Brain microvascular endothelial cell (primary cell): ENCODE data around the gene EN2.

Experiments used
- DNase-seq: peaks from one replicate; pipeline ENCODE4 v3.0.0-alpha.2; 2020
- H3K27ac ChIP-seq: fragments of 250-450 bp; sonication (Bioruptor Pico); 2 replicates; pipeline ENCODE4 v1.5.1; 2020; ENCODE audit warnings: mild to moderate bottlenecking, moderate library complexity
- H3K27me3 ChIP-seq: fragments of 250-450 bp; sonication (Bioruptor Pico); replicated peaks from 2 replicates; pipeline ENCODE4 v1.5.1; 2020; ENCODE audit warnings: mild to moderate bottlenecking
- H3K36me3 ChIP-seq: fragments of 250-450 bp; sonication (Bioruptor Pico); replicated peaks from 2 replicates; pipeline ENCODE4 v1.5.1; 2020; ENCODE audit warnings: mild to moderate bottlenecking
- H3K4me3 ChIP-seq: 2 replicates; pipeline ENCODE4 v1.5.1; 2011; ENCODE audit warnings: low read depth, mild to moderate bottlenecking, control low read depth, low read length, moderate library complexity
- in situ Hi-C: cut with HindIII; loops from 2 replicates; pipeline ENCODE4 v1.10.0; 2017; ENCODE audit warnings: low sequenced_read_pairs, low pct_ligation_motif_present
- TF ChIP-seq, protein P1 (sequence below): IDR thresholded peaks from 2 replicates; pipeline ENCODE4 v1.5.1; 2011; ENCODE audit warnings: low read depth, mild to moderate bottlenecking, moderate library complexity, low read length, control low read depth, inconsistent platforms; ENCODE audit errors: missing control alignments

The EN2 gene

DNA sequence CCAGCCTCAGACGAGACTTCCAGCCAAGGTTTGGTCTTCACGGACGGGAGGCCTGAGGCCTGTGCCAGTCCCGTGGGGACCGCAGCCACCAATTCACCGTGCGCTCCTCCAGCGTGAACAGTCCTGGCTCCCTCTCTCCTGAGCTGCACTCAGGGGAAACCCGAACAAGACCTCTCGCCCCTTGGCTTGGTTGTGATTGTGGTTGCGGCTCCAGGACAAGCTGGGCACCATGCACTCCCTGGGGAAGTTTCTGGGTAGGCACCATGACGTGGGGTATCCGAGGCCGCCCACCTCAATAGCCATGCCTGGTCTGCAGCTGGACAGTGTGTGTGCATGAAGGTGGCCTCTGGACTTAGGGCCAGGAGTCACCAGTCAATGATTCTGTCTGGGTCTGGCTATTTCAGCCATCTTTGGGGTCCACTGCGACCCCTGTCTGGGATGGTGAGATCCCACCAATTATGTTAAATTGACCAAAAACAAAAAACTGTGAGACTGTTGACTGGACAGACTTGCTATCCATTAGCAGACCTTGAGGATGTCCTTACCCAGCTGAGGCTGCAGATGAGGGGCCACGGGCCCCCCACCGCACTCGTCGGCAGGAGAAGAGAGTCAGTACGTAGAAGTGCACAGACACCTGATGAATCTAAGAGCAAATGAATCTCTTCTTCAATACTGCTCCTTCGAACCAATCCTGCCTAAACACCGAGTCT is 33.5 kb upstream of the EN2 start:
- no peak for DNase-seq
- in situ Hi-C loops, result no loop called here
- Histone ChIP-seq H3K4me3 (no peak overlapping the region), H3K27ac (no peak overlapping the region), H3K27me3 (no peaks in the 10 kb centered on the region), H3K36me3 (no peaks in the 10 kb centered on the region)
- TF ChIP-seq, protein P1, sequence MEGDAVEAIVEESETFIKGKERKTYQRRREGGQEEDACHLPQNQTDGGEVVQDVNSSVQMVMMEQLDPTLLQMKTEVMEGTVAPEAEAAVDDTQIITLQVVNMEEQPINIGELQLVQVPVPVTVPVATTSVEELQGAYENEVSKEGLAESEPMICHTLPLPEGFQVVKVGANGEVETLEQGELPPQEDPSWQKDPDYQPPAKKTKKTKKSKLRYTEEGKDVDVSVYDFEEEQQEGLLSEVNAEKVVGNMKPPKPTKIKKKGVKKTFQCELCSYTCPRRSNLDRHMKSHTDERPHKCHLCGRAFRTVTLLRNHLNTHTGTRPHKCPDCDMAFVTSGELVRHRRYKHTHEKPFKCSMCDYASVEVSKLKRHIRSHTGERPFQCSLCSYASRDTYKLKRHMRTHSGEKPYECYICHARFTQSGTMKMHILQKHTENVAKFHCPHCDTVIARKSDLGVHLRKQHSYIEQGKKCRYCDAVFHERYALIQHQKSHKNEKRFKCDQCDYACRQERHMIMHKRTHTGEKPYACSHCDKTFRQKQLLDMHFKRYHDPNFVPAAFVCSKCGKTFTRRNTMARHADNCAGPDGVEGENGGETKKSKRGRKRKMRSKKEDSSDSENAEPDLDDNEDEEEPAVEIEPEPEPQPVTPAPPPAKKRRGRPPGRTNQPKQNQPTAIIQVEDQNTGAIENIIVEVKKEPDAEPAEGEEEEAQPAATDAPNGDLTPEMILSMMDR, result no peak

DNA sequence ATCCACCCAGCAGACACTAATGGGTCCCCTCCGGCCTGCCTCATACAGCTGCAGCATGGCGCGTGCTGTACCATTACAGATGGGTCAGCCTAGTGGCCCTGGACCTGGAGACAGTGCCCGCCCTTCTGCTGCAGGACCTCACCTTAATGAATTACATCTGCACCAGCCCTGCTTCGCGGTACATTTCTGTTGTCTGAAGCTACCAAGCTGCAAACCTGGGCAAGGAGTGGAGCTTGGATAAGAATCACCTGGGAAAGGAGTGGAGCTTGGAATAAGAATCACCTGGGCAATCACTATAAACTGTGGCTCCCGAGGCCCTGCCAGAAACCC is 33.0 kb upstream of the EN2 start:
- H3K4me3 ChIP-seq, result no peak overlapping the region
- in situ Hi-C loops, result no loop called here
- DNase-seq, result no peak
- H3K27ac ChIP-seq, result no peak overlapping the region
- no peaks in the 10 kb centered on the region for H3K27me3 ChIP-seq
- TF ChIP-seq, protein P1, result no peak
- no peaks in the 10 kb centered on the region for H3K36me3 ChIP-seq

DNA sequence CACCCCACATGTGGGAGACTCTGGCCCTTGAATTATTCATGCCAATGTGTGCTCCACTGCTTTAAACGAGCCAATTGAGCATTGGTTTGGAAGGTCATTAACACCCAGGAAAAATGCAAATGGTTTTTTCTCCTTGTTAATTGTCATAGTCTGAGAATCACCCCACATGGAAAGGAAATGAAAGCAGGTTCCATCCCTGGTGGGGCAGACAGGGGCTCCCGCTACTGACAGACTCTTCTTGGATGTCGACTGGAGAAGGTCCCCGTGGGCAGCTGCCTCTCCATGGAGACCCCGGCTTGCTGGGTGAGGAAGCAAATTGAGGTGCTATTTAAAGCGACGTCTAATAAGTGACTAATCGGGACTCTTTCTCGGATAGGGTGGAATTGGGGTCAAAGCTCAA is 32.0 kb upstream of the EN2 start:
- Histone ChIP-seq H3K27ac (no peak overlapping the region), H3K4me3 (no peak overlapping the region), H3K27me3 (no peaks in the 10 kb centered on the region), H3K36me3 (no peaks in the 10 kb centered on the region)
- in situ Hi-C loops, result no loop called here
- TF ChIP-seq, protein P1, result no peak
- DNase-seq, result no peak

DNA sequence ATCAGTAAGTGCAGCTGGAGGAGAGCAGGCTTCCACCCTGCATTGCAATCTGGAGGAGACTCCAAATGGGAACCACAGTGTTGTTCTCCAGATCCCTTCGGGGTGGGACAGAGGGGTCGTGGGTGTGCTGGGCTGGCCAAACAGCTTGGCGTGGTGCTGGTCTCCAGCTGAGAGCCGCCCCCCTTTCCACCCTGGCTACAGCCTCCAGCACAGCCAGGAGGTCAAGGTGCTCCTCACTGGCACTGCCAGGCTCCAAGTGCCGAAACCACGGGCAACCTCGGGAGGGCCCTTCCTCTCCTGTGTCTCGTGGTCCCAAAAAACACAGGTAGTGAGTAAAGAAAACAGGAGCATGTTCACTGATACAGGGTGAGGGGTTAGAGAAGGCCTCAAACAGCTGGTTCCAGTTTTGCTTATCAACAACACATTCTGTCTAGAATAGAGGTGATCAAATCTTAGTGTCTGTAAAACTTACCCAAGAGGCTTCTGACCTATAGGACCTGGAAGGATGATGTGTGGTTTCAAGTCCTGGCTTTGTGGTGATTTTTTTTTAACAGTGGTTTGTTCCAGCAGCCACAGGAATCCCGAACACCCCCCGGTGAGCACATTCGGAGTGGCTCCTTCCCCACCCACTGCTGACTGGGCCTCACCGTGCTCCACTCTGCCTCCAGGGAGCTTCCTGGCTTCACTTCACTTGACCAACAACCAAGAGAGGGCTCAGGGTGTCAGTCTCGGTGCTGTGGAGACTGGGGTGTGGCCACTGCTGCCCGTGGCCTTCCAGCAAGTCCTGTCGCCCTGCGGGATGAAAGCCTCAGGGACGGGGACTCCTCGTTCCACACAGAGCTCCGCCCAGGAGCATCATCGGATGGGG is 31.2 kb upstream of the EN2 start:
- Histone ChIP-seq H3K27me3 (no peaks in the 10 kb centered on the region), H3K4me3 (no peak overlapping the region), H3K36me3 (no peaks in the 10 kb centered on the region), H3K27ac (no peak overlapping the region)
- TF ChIP-seq, protein P1, result no peak
- no peak for DNase-seq
- in situ Hi-C loops, result no loop called here

DNA sequence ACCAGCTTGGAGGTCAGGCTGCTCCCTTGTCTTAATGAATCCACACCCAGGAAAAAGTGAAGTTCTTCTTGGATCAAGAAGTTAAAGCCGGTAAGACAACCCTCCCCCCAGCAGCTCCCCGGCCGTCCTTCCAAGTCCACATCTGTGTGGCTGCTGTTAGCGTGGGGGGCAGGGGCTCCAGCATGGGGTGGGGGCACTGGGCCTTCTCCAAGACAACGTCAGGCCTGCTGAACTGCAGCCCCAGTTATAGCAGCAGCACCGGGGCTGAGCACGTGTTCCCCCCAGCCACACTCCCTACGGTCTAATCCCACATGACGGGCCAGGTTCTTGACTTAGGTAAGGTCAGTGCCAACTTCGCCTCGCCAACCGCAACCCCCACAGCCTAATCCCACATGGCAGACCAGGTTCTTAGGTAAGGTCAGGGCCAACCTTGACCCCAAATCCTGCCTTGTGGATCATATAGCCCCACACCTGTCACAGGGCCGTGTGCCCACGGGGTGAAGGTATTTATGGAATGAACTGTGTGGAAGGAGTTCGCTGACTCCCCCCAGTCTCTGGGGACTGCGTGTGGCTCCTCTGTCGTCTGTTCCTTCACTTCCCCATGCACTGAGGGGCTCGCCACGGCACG is 30.4 kb upstream of the EN2 start:
- H3K36me3 ChIP-seq, result no peaks in the 10 kb centered on the region
- no peaks in the 10 kb centered on the region for H3K27me3 ChIP-seq
- no peak overlapping the region for H3K4me3 ChIP-seq
- no peak overlapping the region for H3K27ac ChIP-seq
- TF ChIP-seq, protein P1, result no peak
- DNase-seq, result no peak
- in situ Hi-C loops, result no loop called here
